HG02938 (cell line): Measurements from ENCODE around the gene SUGP2.

Experiments
- ATAC-seq: cut with Tn5 transposase; IDR thresholded peaks from one replicate; pipeline ENCODE4 v1.9.1; 2021; ENCODE audit warnings: mild to moderate bottlenecking, moderate library complexity; ENCODE audit not compliant: unreplicated experiment

The SUGP2 gene

GRCh38 chr19:18993115-18993514, 40.2 kb downstream of the SUGP2 start:
- no peak for ATAC-seq

- no peak for ATAC-seq
Observed at GRCh38 chr19:18992696-18993095, 40.6 kb downstream of the SUGP2 start.

- ATAC-seq = no peak
Observed at GRCh38 chr19:18991468-18991867, 41.8 kb downstream of the SUGP2 start.

- ATAC-seq = no peak
Observed at GRCh38 chr19:18991006-18991405, 42.3 kb downstream of the SUGP2 start.

- ATAC-seq = no peak
Observed at GRCh38 chr19:18990128-18990708, 43.1 kb downstream of the SUGP2 start.

- ATAC-seq = no peak
Observed at GRCh38 chr19:18989316-18989715, 44.0 kb downstream of the SUGP2 start.

- no peak for ATAC-seq
Observed at GRCh38 chr19:18987456-18987855, 45.9 kb downstream of the SUGP2 start.

- ATAC-seq = no peak
Observed at GRCh38 chr19:18985257-18985656, 48.1 kb downstream of the SUGP2 start.

- ATAC-seq = no peak
Observed at GRCh38 chr19:18984251-18984650, 49.1 kb downstream of the SUGP2 start.

- ATAC-seq = no peak
Observed at GRCh38 chr19:18982669-18983068, 50.6 kb downstream of the SUGP2 start.

- no peak for ATAC-seq
Observed at GRCh38 chr19:18980432-18981020, 52.8 kb downstream of the SUGP2 start.

GRCh38 chr19:18978616-18979015, 54.7 kb downstream of the SUGP2 start:
- ATAC-seq = no peak

- ATAC-seq = no peak
Observed at GRCh38 chr19:18975869-18976268, 57.4 kb downstream of the SUGP2 start.

- ATAC-seq = no peak
Observed at GRCh38 chr19:18975011-18975410, 58.3 kb downstream of the SUGP2 start.

GRCh38 chr19:18972851-18973250, 60.5 kb downstream of the SUGP2 start:
- ATAC-seq = no peak

- ATAC-seq = no peak
Observed at GRCh38 chr19:18972301-18972811, 61.0 kb downstream of the SUGP2 start.

GRCh38 chr19:18969931-18970659, 63.2 kb downstream of the SUGP2 start:
- ATAC-seq = no peak

GRCh38 chr19:18967358-18968146, 65.8 kb downstream of the SUGP2 start:
- ATAC-seq = no peak

GRCh38 chr19:18966307-18966706, 67.0 kb downstream of the SUGP2 start:
- ATAC-seq = no peak

- ATAC-seq = no peak
Observed at GRCh38 chr19:18964121-18964520, 69.2 kb downstream of the SUGP2 start.
